ENCODE results near the gene KDM4B.

Gene KDM4B

GRCh38 chr19:5093948-5094718 is 125.2 kb downstream of the KDM4B start:
- DNase-seq: no peak

DNA sequence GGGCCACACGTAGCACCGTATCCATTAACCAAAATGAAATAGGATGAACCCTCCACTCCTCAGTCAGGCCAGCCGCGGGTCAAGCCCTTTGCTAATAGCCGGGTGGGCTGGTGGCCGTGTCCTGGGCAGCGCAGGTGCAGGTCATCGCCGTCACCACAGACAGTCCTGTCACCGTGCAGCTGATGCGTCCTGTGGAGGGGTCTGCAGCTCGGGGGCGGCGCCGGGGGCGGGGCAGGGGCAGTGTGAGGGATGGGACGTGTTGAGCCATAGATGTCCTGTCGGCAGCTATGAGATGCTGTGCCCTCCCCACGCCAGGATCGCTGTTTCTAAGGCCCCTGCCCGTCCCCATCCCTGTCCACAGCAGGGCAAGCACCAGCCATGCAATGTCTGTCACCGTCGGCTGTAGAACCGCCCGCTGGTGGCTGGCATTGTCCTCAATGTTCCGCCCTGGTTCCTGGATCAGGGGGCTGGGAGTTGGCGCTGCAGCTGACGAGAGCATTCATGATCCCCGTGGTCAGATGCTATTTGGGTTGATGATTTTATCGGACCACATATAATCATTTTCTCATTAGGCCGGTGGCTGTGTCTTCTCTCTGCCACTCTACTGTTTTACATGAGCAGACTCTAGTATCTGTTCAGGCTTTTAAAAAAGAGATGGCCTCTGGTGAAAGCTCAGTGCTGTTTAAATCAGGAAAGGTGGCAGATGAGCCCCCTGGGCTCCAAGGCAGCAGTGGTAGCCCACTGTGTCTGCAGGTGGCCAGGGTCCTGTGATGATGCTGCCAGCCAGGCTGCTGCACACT is 126.1 kb downstream of the KDM4B start:
- no peak for DNase-seq

DNA sequence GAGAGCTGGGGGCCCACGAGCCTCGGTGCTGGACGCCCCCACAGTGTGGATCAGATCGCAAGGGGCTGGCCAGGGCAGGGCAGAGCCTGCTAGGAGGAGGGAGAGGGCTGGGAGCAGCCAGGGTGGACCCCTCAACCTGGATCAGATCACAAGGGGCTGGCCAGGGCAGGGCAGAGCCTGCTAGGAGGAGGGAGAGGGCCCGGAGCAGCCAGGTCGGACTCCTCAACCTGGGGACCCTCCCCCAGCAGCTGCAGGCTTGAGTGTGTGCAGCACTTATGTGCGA is 126.6 kb downstream of the KDM4B start:
- no peak for DNase-seq

DNA sequence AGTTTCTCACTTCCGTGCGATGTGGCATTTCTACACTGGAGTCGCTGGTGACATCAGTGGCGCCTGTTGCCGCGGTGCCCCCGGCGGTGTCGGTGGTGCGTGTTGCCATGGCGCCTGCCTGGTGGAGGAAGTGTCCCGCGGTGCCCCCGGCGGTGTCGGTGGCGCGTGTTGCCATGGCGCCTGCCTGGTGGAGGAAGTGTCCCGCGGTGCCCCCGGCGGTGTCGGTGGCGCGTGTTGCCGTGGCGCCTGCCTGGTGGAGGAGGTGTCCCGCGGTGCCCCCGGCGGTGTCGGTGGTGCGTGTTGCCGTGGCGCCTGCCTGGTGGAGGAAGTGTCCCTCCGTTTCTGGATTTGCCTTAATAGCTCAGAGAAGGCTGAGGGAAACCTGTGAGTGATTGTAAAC is 127.6 kb downstream of the KDM4B start:
- no peak for DNase-seq

DNA sequence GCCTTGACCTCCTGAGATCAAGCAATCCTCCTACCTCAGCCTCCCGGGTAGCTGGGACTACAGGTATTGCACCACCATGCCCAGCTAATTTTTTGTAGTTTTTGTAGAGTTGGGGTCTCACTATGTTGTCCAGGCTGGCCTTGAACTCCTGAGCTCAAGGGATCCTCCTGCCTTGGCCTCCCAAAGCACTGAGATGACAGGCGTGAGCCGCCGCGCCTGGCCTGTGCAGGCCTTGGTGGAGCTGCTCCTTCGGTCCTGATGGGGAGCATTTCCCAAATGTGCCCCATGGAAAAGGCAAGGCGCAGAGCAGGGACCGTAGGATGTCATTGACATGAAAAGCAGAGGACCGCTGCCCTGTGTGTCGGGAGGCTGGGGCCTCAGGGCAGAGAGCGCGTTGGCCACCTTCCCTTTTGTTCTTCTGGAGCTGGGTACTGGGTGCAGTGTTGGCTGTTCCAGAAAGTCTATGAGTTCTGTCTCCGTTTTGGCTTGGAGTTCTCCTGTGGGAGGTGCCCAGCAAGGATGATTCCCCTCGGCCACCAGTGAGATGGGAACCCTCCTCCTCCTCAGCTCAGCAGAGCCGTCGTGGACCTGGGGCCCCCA is 128.5 kb downstream of the KDM4B start:
- DNase-seq: no peak

DNA sequence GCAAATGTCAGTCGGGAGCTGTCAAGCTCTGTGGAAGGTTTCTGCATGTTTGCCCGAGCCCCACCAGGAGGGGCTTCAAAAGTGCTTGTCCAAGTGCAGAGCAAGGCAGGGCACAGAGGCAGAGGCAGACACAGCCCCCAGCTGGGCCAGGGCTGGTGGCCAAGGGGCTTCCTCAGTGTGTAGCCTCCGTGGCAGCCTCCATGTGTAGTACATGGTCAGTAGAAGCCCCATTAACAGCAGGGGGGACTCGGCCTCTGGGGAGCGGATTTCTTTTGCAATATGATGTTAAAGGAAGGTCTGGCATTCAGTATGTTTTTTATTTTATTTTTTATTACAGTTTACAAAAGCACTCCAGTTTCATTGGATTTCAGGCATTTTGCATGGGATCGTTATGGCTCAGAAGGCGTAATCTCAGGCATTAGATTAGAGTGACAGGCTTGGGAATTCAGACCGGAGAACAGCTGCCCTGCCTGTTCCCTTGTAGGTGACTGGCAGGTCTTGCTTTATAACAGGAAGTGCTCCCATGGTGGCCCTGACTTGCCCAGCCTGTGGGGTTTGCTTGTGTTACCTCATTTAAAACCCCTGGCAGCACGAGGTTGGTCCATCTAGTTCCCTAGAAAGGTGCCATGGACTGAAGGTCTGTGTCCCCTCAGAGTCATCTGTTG is 129.2 kb downstream of the KDM4B start:
- DNase-seq: no peak

- no peak for DNase-seq
Measured at GRCh38 chr19:5098646-5099045, 129.7 kb downstream of the KDM4B start.

GRCh38 chr19:5099701-5100221 is 130.8 kb downstream of the KDM4B start:
- no peak for DNase-seq

DNA sequence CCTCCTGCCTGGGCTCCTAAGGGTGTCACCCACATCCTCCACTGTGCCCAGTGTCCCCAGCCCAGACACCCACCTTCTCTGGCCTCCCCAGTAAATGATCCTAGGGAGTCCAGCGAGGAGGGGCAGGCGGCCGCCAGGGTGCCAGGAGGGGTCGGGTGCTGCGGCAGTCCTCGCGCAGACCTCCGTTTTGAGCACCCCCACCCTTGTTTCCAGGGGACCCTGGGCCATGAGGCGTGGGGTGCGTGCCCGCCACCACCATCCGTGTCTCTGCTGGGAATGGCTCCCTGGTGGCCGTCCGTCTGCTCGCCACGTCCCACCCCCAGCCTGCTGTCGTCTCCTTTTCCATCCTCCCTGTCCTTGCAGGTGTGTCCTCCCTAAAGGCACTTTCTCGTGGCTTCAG is 133.0 kb downstream of the KDM4B start:
- no peak for DNase-seq

- DNase-seq: no peak
Measured at GRCh38 chr19:5102520-5102919, 133.6 kb downstream of the KDM4B start.

DNA sequence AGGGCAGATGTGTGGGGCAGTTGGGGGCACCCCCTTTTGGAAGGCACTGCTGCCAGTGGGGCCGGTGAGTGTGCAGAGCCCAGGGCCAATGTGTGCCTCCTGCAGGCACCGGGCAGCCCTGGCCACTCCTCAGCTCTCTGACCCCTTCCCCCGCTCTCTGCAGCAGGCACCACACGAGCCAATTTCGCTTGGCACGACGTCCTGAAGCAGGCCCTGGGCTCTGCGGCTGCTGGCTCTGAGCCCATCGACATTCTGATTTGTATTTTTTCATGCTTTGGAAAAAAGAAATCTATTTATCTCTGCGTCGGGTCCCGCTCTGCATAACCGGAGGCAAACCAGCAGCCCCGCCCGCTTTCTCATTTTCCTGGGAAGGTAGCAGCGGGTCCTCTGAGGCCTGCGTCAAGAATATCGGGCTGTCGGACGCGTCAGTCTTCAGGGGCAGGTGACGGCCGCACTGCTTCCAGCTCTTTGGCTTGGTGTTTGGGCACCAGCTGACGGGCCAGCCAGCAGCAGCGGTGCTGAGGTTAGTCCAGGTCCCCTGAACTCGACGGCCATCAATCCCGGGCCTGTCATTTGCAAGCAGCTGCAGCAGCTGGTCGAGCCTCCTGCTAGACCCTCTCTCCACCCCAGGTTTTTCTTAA is 134.3 kb downstream of the KDM4B start:
- no peak for DNase-seq

GRCh38 chr19:5103812-5104410 is 135.0 kb downstream of the KDM4B start:
- DNase-seq: no peak

DNA sequence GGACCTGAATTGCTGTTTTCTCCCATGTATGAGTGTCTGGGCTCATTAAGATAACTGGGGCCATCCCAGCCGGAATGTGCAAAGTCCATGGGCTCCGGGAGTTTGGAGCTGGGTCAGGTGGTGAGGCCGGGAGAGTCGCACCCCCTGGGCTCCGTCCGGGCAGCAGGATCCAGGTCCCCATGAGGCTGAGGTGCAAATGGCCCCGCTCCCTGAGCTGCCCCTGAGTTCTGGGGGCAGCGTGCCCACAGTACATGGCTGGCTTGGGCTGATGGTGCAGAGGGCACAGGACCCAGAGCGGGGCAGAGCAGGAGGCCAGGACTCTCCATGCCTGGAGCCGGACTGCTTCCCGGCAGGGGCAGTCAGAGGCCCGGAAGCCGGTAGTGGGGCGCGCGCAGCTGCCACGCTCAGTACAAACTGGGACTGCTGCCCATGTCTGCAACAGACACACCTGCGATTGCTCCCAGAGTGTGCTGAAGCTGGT is 136.0 kb downstream of the KDM4B start:
- no peak for DNase-seq

DNA sequence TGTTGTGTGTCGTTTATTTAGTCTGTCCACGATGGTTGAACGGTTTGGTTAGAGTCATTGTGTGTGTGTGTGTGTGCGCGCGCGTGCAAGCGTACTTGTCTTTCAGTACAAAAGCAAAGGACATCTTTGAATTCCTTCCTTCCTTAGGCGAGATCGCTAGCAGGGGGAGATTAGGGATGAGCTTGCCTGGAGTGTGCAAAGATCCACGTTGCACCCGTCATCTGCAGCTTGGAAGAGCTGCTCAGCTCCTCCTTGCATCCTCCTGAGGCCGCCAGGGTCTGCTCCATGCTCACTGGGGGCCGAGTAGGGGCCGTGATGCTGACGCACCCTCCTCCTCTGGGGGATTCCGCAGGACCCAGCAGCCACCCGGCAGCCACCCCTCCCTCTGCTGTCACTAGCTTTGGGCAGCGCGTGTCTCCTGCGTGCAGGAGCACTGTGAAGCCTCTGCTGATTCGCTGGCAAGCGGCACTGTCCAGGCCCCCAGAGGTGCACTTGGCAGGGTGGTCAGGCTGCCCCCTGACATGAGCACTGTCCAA is 137.3 kb downstream of the KDM4B start:
- no peak for DNase-seq

- no peak for DNase-seq
Measured at GRCh38 chr19:5106971-5107370, 138.1 kb downstream of the KDM4B start.

GRCh38 chr19:5107432-5108122 is 138.7 kb downstream of the KDM4B start:
- DNase-seq: no peak

- DNase-seq: no peak
Measured at GRCh38 chr19:5108123-5108596, 139.2 kb downstream of the KDM4B start.

- DNase-seq: no peak
Measured at GRCh38 chr19:5108866-5109265, 140.0 kb downstream of the KDM4B start.

- DNase-seq: no peak
Measured at GRCh38 chr19:5109560-5109959, 140.6 kb downstream of the KDM4B start.

- DNase-seq: no peak
Measured at GRCh38 chr19:5110546-5110945, 141.6 kb downstream of the KDM4B start.

- no peak for DNase-seq
Measured at GRCh38 chr19:5111051-5111450, 142.1 kb downstream of the KDM4B start.
